Right atrium auricular region (tissue), 2 donors: ENCODE results near the gene SFXN2. TPM values are rescaled to one million over a fixed set of nuclear protein-coding genes. Genes with fewer than 3 reads are reported as not detected.

Experiments
- DNase-seq: peaks from one replicate; pipeline ENCODE4 v3.0.0-alpha.2; 2019; ENCODE audit warnings: low spot score
- H3K27ac ChIP-seq, 2 donors: fragments of 200-600 bp; sonication (generic); 1 replicate in 1 of 2; 2 replicates in 1 of 2; pipeline ENCODE4 v1.5.1; 2016 to 2019
- H3K27me3 ChIP-seq, 2 donors: fragments of 200-600 bp; sonication (generic); one replicate each; pipeline versions ENCODE4 v1.5.1 to v1.6.0; 2017 to 2019
- H3K36me3 ChIP-seq: fragments of 200-600 bp; sonication (generic); one replicate; pipeline ENCODE4 v1.5.1; 2016
- H3K4me1 ChIP-seq, 2 donors: fragments of 200-600 bp; sonication (generic); one replicate each; pipeline versions ENCODE4 v1.5.1 to v1.6.0; 2017 to 2019
- H3K4me3 ChIP-seq, 2 donors: fragments of 200-600 bp; sonication (generic); 1 replicate in 1 of 2; 2 replicates in 1 of 2; pipeline ENCODE4 v1.5.1; 2017 to 2019; ENCODE audit warnings: mild to moderate bottlenecking in 1 of 2, moderate library complexity in 1 of 2
- H3K9me3 ChIP-seq, 2 donors: fragments of 200-600 bp; sonication (generic); one replicate each; pipeline ENCODE4 v1.5.1; 2019
- total RNA-seq, 2 donors: library from RNA; depleted of rRNA; stranded (reverse); fragments of >200 nt; gene quantifications; one replicate each; pipeline ENCODE4 v1.1.0, GENCODE V29; 2016
- TF ChIP-seq, protein P1 (sequence below), 2 donors: fragments of 200-600 bp; sonication (generic); IDR thresholded peaks; one replicate each; pipeline ENCODE4 v1.5.1; 2019; ENCODE audit warnings: antibody characterized with exemption in 2 of 2

The SFXN2 gene
- total RNA-seq, 2 donors from 2014 or later = 0.59 to 2.7 TPM

DNA sequence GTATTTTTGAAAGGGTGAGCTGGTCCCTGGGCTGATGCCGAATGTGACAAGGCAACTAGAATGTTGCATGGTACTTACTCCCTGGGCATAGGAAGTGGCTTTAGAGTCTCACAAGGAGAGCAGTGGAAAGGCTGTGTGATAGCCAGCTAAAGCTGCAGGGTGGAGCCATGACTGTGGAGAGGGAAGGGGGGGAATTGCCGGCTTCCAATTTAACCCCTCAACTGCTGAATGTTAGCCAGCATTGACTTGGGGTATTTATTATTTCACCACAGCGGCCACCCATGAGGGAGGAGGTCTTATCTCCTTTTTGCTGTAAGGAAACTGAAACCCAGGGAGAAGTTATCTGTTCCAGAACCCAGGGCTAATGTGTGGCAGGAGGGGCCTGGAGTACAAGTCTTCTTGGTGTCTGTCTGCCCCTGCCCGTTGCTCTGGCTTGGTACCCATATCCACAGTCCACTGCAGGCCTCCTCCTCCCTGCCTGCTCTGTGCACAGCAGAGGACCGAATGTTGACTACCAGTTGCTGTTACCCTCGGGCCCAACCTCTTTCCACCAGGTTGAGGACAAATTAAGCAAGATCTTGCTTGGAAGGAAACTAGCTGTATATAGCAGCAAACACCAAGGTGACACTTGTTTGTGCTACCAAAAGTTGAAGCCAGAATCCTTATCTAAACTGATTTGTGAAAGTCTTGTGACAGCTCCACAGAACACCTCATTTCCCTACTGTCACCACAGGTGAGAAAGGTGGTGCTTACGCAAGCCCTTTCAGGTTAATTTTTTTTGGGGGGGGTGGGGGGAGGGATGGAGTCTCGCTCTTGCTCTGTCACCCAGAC lies 66.9 kb downstream of the SFXN2 start:
- peak overlapping the region in 1 of 2 donors; percentile 1 for H3K4me3 ChIP-seq
- peaks cover 0 to 98% of the 10 kb centered on the region in 2 donors for H3K4me1 ChIP-seq
- DNase-seq = no peak
- no peaks in the 10 kb centered on the region for H3K27me3 ChIP-seq
- no peaks in the 10 kb centered on the region for H3K9me3 ChIP-seq
- TF ChIP-seq, protein P1, sequence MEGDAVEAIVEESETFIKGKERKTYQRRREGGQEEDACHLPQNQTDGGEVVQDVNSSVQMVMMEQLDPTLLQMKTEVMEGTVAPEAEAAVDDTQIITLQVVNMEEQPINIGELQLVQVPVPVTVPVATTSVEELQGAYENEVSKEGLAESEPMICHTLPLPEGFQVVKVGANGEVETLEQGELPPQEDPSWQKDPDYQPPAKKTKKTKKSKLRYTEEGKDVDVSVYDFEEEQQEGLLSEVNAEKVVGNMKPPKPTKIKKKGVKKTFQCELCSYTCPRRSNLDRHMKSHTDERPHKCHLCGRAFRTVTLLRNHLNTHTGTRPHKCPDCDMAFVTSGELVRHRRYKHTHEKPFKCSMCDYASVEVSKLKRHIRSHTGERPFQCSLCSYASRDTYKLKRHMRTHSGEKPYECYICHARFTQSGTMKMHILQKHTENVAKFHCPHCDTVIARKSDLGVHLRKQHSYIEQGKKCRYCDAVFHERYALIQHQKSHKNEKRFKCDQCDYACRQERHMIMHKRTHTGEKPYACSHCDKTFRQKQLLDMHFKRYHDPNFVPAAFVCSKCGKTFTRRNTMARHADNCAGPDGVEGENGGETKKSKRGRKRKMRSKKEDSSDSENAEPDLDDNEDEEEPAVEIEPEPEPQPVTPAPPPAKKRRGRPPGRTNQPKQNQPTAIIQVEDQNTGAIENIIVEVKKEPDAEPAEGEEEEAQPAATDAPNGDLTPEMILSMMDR (IDR thresholded peaks at IDR 0.05) = no peak
- peak overlapping the region; percentile 89 to 99 for H3K27ac ChIP-seq
- no peaks in the 10 kb centered on the region for H3K36me3 ChIP-seq

DNA sequence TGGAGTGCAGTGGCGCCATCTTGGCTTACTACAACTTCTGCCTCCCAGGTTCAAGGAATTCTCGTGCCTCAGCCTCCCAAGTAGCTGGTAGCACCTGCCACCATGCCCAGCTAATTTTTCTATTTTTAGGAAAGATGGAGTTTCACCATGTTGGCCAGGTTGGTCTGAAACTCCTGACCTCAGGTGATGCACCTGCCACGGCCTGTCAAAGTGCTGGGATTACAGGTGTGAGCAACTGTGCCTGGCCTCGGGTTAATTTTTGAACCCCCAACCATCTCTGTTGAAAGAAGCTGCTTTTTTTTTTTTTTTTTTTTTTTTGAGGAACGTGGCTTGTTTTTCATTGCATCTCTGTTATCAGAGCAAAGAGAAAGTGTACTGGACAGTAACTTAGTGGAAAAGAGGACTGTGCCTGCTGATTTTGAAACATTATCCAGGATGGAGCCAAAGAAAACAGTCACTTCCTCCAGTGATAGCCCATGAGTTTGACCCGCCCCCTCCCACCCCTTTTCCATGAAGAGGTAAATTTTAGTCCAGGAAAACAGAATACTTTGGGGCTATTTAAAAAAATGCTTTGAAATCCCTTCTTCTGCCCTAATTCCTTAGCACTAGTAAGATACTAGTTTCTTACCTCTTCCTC lies 67.6 kb downstream of the SFXN2 start:
- Histone ChIP-seq H3K27ac (peak overlapping the region; percentile 89 to 99), H3K4me3 (peak overlapping the region; percentile 5 to 25), H3K36me3 (no peaks in the 10 kb centered on the region), H3K27me3 (no peaks in the 10 kb centered on the region), H3K9me3 (no peaks in the 10 kb centered on the region), H3K4me1 (peaks cover 0 to 98% of the 10 kb centered on the region in 2 donors)
- TF ChIP-seq, protein P1 (IDR thresholded peaks at IDR 0.05) = no peak
- DNase-seq = no peak

DNA sequence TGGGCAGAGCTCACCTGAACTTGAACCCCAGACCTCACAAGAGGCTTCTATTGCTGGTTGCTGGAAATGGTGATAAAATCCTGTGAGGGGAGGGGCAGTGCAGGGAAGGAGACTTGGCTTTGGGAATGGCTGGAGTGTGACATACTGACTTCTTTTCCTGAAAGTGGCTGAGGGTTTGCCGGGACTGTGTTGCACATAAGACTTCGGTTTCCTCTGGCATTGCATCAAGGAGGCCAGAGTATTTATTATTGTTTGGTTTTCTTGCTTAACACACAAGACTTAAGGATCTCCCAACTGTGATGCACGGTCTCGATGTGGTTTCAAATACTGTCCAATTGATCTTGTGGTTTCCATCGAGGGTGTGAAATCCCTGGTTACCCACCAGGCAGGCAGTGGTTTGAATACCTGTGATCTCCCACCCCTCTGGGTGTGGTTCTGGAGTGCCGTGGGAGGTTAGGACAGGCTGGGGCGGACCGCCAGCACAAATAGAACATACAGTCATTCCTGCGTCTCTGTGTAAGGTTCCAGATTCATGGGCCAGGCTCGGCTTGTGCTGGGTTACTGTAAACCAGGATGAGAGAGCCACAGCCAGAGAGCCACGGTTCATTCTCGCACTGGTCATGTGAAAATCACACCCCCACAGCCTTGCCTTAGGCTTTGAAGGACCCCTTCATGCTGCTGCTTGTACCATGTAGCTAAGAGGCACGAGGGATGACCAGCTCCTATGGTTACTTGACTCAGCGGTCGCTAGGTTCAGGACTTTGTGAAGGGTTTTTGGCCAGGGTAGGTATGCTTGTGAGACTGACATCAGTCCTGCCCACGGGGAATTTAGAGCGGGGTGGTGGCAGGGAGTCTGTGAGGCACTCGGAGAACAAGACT lies 68.5 kb downstream of the SFXN2 start:
- H3K9me3 ChIP-seq = no peaks in the 10 kb centered on the region
- DNase-seq = peak; percentile 92
- peak overlapping the region; percentile 5 to 25 for H3K4me3 ChIP-seq
- peaks cover 0 to 95% of the 10 kb centered on the region in 2 donors for H3K4me1 ChIP-seq
- H3K27ac ChIP-seq = peak overlapping the region; percentile 89 to 99
- no peaks in the 10 kb centered on the region for H3K36me3 ChIP-seq
- TF ChIP-seq, protein P1 (IDR thresholded peaks at IDR 0.05) = no peak
- no peaks in the 10 kb centered on the region for H3K27me3 ChIP-seq

DNA sequence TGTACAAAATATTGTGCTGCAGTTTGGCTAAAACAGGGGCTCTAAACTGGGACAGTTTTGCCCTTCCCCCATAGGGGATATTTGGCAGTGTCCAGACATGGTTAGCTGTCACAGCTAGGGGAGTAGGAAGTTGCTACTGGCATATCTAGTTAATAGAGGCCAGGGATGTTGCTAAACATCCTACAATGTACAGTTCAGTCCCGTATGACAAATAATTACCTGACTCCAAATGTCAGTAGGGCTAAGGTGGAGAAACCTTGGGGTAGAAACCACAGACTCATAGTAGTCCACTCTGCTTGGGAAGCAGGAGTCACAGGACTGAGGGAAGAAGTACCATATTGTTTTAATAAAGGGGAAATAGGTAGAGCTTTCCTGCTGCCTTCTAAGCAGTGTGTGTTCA lies 69.1 kb downstream of the SFXN2 start:
- Histone ChIP-seq H3K9me3 (no peaks in the 10 kb centered on the region), H3K27ac (peak overlapping the region; percentile 89 to 99), H3K4me1 (peaks cover 0 to 94% of the 10 kb centered on the region in 2 donors), H3K27me3 (no peaks in the 10 kb centered on the region), H3K36me3 (no peaks in the 10 kb centered on the region), H3K4me3 (peak overlapping the region in 1 of 2 donors; percentile 25)
- no peak for DNase-seq
- TF ChIP-seq, protein P1 (IDR thresholded peaks at IDR 0.05) = no peak

DNA sequence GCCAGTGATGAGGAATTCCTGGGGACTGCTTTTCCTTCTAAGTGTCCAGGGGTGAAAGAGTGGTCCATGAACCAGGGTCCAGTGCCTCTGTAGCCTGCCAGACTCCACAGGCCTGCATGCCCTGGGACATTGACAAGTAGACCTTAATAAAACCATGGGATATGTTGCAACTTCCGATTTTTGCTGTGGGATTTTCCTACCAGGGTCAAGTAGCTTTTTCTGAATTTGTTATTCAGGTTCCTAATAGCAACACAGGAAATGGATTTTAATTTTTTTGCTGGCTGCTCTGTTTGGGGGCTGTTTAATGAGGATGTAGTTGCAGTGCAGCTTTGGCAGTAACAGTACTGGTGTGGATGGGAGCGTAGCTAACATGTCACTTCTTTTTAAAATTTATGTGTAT lies 71.4 kb downstream of the SFXN2 start:
- TF ChIP-seq, protein P1 (IDR thresholded peaks at IDR 0.05) = no peak
- Histone ChIP-seq H3K27ac (peak overlapping the region; percentile 52 to 99), H3K27me3 (no peaks in the 10 kb centered on the region), H3K9me3 (no peaks in the 10 kb centered on the region), H3K4me1 (peaks cover 0 to 82% of the 10 kb centered on the region in 2 donors), H3K4me3 (no peak overlapping the region), H3K36me3 (no peaks in the 10 kb centered on the region)
- no peak for DNase-seq
